NCI-H1930 (cell line): ENCODE measurements around the gene NTNG1.
"Not testable (repeated sequence)": the region's sequence is repeated elsewhere in the genome, so short reads cannot be mapped to it uniquely, and the experiment has no call there.

Source experiments
- DNase-seq, 2 experiments: peaks; one replicate each; lab custom pipeline; 2025; lab: John Stamatoyannopoulos, UW

The NTNG1 gene

GRCh38 chr1:107140703-107141490 is at the start of gene NTNG1:
NTNG1 (plus strand) TSS chr1:107141039.
- DNase-seq: no peak

GRCh38 chr1:107091418-107091817 is 49.4 kb upstream of the NTNG1 start:
- no peak for DNase-seq

- DNase-seq: not testable (repeated sequence)
Measured at GRCh38 chr1:107093395-107093794, 47.4 kb upstream of the NTNG1 start.

GRCh38 chr1:107095647-107096046 is 45.2 kb upstream of the NTNG1 start:
- no peak for DNase-seq

- no peak for DNase-seq
Measured at GRCh38 chr1:107096690-107097089, 44.1 kb upstream of the NTNG1 start.

- no peak for DNase-seq
Measured at GRCh38 chr1:107098961-107099360, 41.9 kb upstream of the NTNG1 start.

- no peak for DNase-seq
Measured at GRCh38 chr1:107100331-107100984, 40.4 kb upstream of the NTNG1 start.

GRCh38 chr1:107105914-107106313 is 34.9 kb upstream of the NTNG1 start:
- DNase-seq: no peak

- no peak for DNase-seq
Measured at GRCh38 chr1:107110326-107110725, 30.5 kb upstream of the NTNG1 start.

- DNase-seq: no peak
Measured at GRCh38 chr1:107116306-107116790, 24.5 kb upstream of the NTNG1 start.

- no peak for DNase-seq
Measured at GRCh38 chr1:107122225-107122624, 18.6 kb upstream of the NTNG1 start.

- peak in 1 of 2 experiments; percentile 11 for DNase-seq
Measured at GRCh38 chr1:107123741-107124140, 17.1 kb upstream of the NTNG1 start.

GRCh38 chr1:107124694-107125093 is 16.1 kb upstream of the NTNG1 start:
- DNase-seq: no peak

GRCh38 chr1:107132195-107132594 is 8.6 kb upstream of the NTNG1 start:
- DNase-seq: no peak

- DNase-seq: no peak
Measured at GRCh38 chr1:107132780-107133179, 8.1 kb upstream of the NTNG1 start.

- no peak for DNase-seq
Measured at GRCh38 chr1:107135463-107135862, 5.4 kb upstream of the NTNG1 start.

GRCh38 chr1:107138166-107138565 is 2.7 kb upstream of the NTNG1 start:
- DNase-seq: no peak

- DNase-seq: no peak
Measured at GRCh38 chr1:107138767-107139445, 1.9 kb upstream of the NTNG1 start.

- no peak for DNase-seq
Measured at GRCh38 chr1:107139833-107140702, 771 bp upstream of the NTNG1 start.

- peak in 1 of 2 experiments; percentile 7 for DNase-seq
Measured at GRCh38 chr1:107141491-107142126, 770 bp downstream of the NTNG1 start.

- DNase-seq: peak; percentile 6 to 51
Measured at GRCh38 chr1:107142140-107142542, 1.3 kb downstream of the NTNG1 start.
